Stimulated activated CD8-positive, alpha-beta memory T cell treated with anti-CD3 and anti-CD28 coated beads, Interleukin-15, amount 100 ng/mL, for 48 hours (primary cell): ENCODE measurements around the gene FSHB.
A peak's percentile ranks its signal among the peaks of the same experiment; 100 is the strongest.
"Not testable (repeated sequence)": the region's sequence is repeated elsewhere in the genome, so short reads cannot be mapped to it uniquely, and the experiment has no call there.

Experiments used
- DNase-seq, 2 donors: peaks; one replicate each; pipeline ENCODE4 v3.0.0-alpha.2; 2020; ENCODE audit warnings: low read depth in 2 of 2

The FSHB gene

GRCh38 chr11:30268638-30269037 lies 37.8 kb downstream of the FSHB start:
- not testable (repeated sequence) for DNase-seq

DNA sequence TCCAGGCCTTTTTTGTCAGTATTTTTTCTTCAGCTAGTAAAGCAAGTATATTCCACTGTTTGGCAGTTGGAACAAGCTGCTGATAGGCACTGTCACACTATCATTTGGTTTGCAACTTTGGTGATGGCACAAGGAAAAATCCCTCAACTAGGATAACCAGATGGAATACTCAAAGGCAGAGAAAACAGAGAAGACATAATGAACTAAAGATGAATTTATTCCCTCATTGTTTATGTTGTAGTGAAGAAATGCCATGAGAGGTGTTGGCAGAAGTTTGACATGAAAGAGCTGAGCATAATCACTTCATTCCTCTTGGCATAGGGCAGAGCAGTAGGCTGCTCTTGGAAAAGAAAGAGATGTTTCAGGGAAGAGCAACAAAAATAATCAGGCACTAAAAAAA lies 39.9 kb downstream of the FSHB start:
- DNase-seq, result no peak

GRCh38 chr11:30277176-30277575 lies 46.4 kb downstream of the FSHB start:
- no peak for DNase-seq

GRCh38 chr11:30279796-30280195 lies 49.0 kb downstream of the FSHB start:
- DNase-seq, result no peak

GRCh38 chr11:30281476-30282288 lies 50.9 kb downstream of the FSHB start:
- DNase-seq, result no peak

- DNase-seq, result peak; percentile 8 to 21
Observed at GRCh38 chr11:30282289-30282631, 51.4 kb downstream of the FSHB start.
